K562 (cell line): ENCODE data around the gene ALKBH7. TPM values are rescaled to one million over a fixed set of nuclear protein-coding genes. Genes with fewer than 3 reads are reported as not detected.

ENCODE experiments used
- ATAC-seq: fragments of 200-7000 bp; cut with Tn5 transposase; 3 replicates; pipeline ENCODE4 v1.9.1; 2020; ENCODE audit warnings: moderate library complexity
- BruUV-seq: library from RNA; stranded (reverse); fragments of 400-500 nt; replicated peaks from 2 replicates; lab custom pipeline; 2021; lab: Mats Ljungman, UMichigan
- CTCF ChIA-PET: fragments of 300-600 bp; formaldehyde crosslinking; extraction: SDS; loops from one replicate; lab custom pipeline; 2021; ENCODE audit warnings: low intra/inter-chr PET ratio; lab: Yijun Ruan, JAX
- POLR2A ChIA-PET: fragments of 300-600, 350-650 bp; sonication (Branson Sonifier 250); formaldehyde crosslinking; extraction: SDS; loops from one replicate; lab custom pipeline; 2021; ENCODE audit warnings: antibody characterized with exemption, inconsistent platforms; lab: Yijun Ruan, JAX
- DNase-seq, 4 experiments: peaks; one replicate each; pipeline versions ENCODE4 v3.0.0 to v3.0.0-alpha.2; 2011 to 2018; ENCODE audit warnings: low spot score in 3 of 4, mixed read lengths in 3 of 4; ENCODE audit errors: extremely low read depth in 1 of 4
- FAIRE-seq: peaks from 2 replicates; lab custom pipeline; 2011; peaks lifted over from hg19 to GRCh38; lab: Jason Lieb, UNC
- H2AFZ ChIP-seq: 2 replicates; pipeline ENCODE4 v1.6.0; 2011; ENCODE audit warnings: low read depth, low read length, control low read depth, inconsistent platforms
- H3K27ac ChIP-seq: fragments of 200-600 bp; 3 replicates; pipeline ENCODE4 v1.8.0; 2011; ENCODE audit warnings: low read depth, mild to moderate bottlenecking, control low read depth, inconsistent platforms, low read length, moderate library complexity, mixed read lengths; ENCODE audit errors: extremely low read depth
- H3K27me3 ChIP-seq, 2 experiments: fragments of 300-600 bp in 1 of 2; 2 replicates in 1 of 2; 3 replicates in 1 of 2; pipeline versions ENCODE4 v1.6.0 to v1.8.0; 2011; ENCODE audit warnings: inconsistent platforms in 2 of 2, low read length in 2 of 2, mild to moderate bottlenecking in 1 of 2, mixed read lengths in 1 of 2, moderate library complexity in 1 of 2; ENCODE audit not compliant: control insufficient read depth in 2 of 2, insufficient read depth in 2 of 2
- H3K36me3 ChIP-seq: fragments of 300-600 bp; 3 replicates; pipeline ENCODE4 v1.8.0; 2011; ENCODE audit warnings: mild to moderate bottlenecking, low read length, inconsistent platforms; ENCODE audit not compliant: control insufficient read depth, insufficient read depth
- H3K4me1 ChIP-seq, 2 experiments: fragments of 200-600 bp in 1 of 2; replicated peaks in 1 of 2; 2 replicates in 1 of 2; 3 replicates in 1 of 2; pipeline versions ENCODE4 v1.5.1 to v1.8.0; 2011; ENCODE audit warnings: inconsistent platforms in 2 of 2, low read length in 2 of 2, mild to moderate bottlenecking in 1 of 2, mixed read lengths in 1 of 2, moderate library complexity in 1 of 2; ENCODE audit not compliant: control insufficient read depth in 2 of 2, insufficient read depth in 2 of 2
- H3K4me2 ChIP-seq: 2 replicates; pipeline ENCODE4 v1.6.1; 2011; ENCODE audit warnings: low read length, control low read depth, inconsistent platforms, mixed read lengths; ENCODE audit not compliant: insufficient read depth
- H3K4me3 ChIP-seq: fragments of 200-600 bp; sonication (generic), shearing (Covaris generic); 2 replicates; pipeline ENCODE4 v1.5.1; 2016; ENCODE audit warnings: control low read depth, inconsistent platforms
- H3K79me2 ChIP-seq: fragments of 200-600 bp; 3 replicates; pipeline ENCODE4 v1.8.0; 2011; ENCODE audit warnings: low read length, inconsistent platforms; ENCODE audit not compliant: control insufficient read depth, insufficient read depth
- H3K9ac ChIP-seq, 2 experiments: 2 replicates each; pipeline versions ENCODE4 v1.6.0 to v1.6.1; 2011; ENCODE audit warnings: low read depth in 2 of 2, low read length in 2 of 2, control low read depth in 1 of 2, inconsistent platforms in 1 of 2, mild to moderate bottlenecking in 1 of 2, mixed read lengths in 1 of 2; ENCODE audit not compliant: insufficient read depth in 1 of 2
- H3K9me1 ChIP-seq: one replicate; pipeline ENCODE4 v1.6.0; 2011; ENCODE audit warnings: inconsistent platforms, mild to moderate bottlenecking, low read length, moderate library complexity; ENCODE audit not compliant: control insufficient read depth, insufficient read depth
- H3K9me3 ChIP-seq: replicated peaks from 2 replicates; pipeline ENCODE4 v1.5.1; 2011; ENCODE audit warnings: low read depth, low read length, inconsistent platforms; ENCODE audit not compliant: control insufficient read depth, insufficient read depth
- H4K20me1 ChIP-seq: replicated peaks from 2 replicates; pipeline ENCODE4 v1.6.1; 2011; ENCODE audit warnings: low read length, inconsistent platforms, mixed read lengths; ENCODE audit not compliant: control insufficient read depth, insufficient read depth
- CCAR2 ChIP-seq: fragments of 200-400 bp; formaldehyde crosslinking; IDR thresholded peaks from 2 replicates; pipeline ENCODE4 v1.6.1; 2017; ENCODE audit warnings: mild to moderate bottlenecking, low read depth, low read length
- POLR2G ChIP-seq: fragments of 200-400 bp; formaldehyde crosslinking; IDR thresholded peaks from 2 replicates; pipeline ENCODE4 v1.6.1; 2017; ENCODE audit warnings: low read depth, mild to moderate bottlenecking, antibody characterized with exemption, low read length, moderate library complexity
- SIRT6 ChIP-seq: IDR thresholded peaks from one replicate; pipeline ENCODE4 v1.6.1; 2012; ENCODE audit warnings: low read depth, mild to moderate bottlenecking, control low read depth, inconsistent platforms, low read length, moderate library complexity
- STAT5B ChIP-seq: fragments of 250-450 bp; sonication (Bioruptor Pico); IDR thresholded peaks from 2 replicates; pipeline ENCODE4 v1.8.0; 2021; ENCODE audit warnings: mild to moderate bottlenecking, inconsistent platforms
- ZNF146 ChIP-seq: IDR thresholded peaks from one replicate; pipeline ENCODE4 v1.6.1; 2018; ENCODE audit warnings: missing compliant biosample characterization; ENCODE audit not compliant: unreplicated experiment
- WGBS: fragments of 100-300 bp; shearing (Covaris generic); methylation state at CpG from one replicate; pipeline ENCODE4 v1.1.6; 2016; ENCODE audit warnings: low coverage, mixed read lengths; ENCODE audit not compliant: insufficient coverage; ENCODE audit errors: missing lambda C conversion rate; 5-methylcytosine and 5-hydroxymethylcytosine counted together
- in situ Hi-C: fragments of 300-500 bp; cut with MboI; formaldehyde crosslinking; loops from 4 replicates; pipeline ENCODE4 v1.15.0; 2018; ENCODE audit warnings: inconsistent platforms, mixed read lengths
- intact Hi-C: fragments of 100-400 bp; cut with micrococcal nuclease; formaldehyde crosslinking; loops from 2 replicates; pipeline ENCODE4 v1.14.2; 2022
- polyA plus RNA-seq, 8 experiments: library from polyadenylated mRNA; depleted of rRNA in 4 of 8; stranded (reverse) in 5 of 8; unstranded in 3 of 8; fragments of >200 nt; fragmentation: Nextera tagmentation in 2 of 8; fragmentation: Illumina TruSeq in 1 of 8; extraction: Ambion mirVana in 2 of 8; extraction: Trizol in 1 of 8; gene quantifications; 2 replicates each; pipeline versions ENCODE4 v1.2.1 to v1.2.3, GENCODE V29; 2011 to 2014; ENCODE audit warnings: inconsistent platforms in 1 of 8, missing spikeins in 1 of 8
- total RNA-seq, 7 experiments: library from RNA; depleted of rRNA in 6 of 7; stranded (reverse); fragments of >200 nt in 6 of 7; fragmentation: Illumina TruSeq in 2 of 7; extraction: Trizol in 2 of 7; gene quantifications; 2 replicates each; pipeline versions ENCODE4 v1.2.1 to v1.2.3, GENCODE V29; 2011 to 2021; ENCODE audit warnings: low replicate concordance in 1 of 7

ALKBH7 gene
- total and polyA plus RNA-seq, 9 of the 15 experiments (the other 6 are each of a cell fraction or from before 2014, with no cell fraction given), result 0.69 to 94.8 (median 17.6) TPM

GRCh38 chr19:6409346-6409745 is 36.8 kb downstream of the ALKBH7 start:
- Histone ChIP-seq H3K4me1 (peaks cover 0 to 18% of the 10 kb centered on the region in 2 experiments; a peak in 2 of 5 replicates), H3K27ac (no peak overlapping the region), H3K79me2 (no peaks in the 10 kb centered on the region), H3K4me3 (no peak overlapping the region), H2AFZ (no peak overlapping the region), H3K9me3 (no peaks in the 10 kb centered on the region), H3K9ac (no peak overlapping the region), H3K27me3 (no peaks in the 10 kb centered on the region), H3K36me3 (peaks cover 10% of the 10 kb centered on the region; the same call in 1 of the 3 replicates), H3K9me1 (no peaks in the 10 kb centered on the region), H4K20me1 (peaks cover 2% of the 10 kb centered on the region; the same call in 1 of the 2 replicates), H3K4me2 (no peak overlapping the region)
- BruUV-seq, result no TSS peak
- intact Hi-C loops (no loop called here), in situ Hi-C loops (no loop called here)
- CTCF ChIA-PET, result no interaction called here
- POLR2A ChIA-PET, result interaction anchor here (0.6 kb wide), 1 partner anchor 121 kb away, joined by 3 read pairs; the partner anchor contains the start of gene TNFSF9
- TF ChIP-seq CCAR2, result no peak
- peak; percentile 72 for TF ChIP-seq ZNF146
- FAIRE-seq, result no peak
- ATAC-seq, result no peak
- 75% methylated on average over 6 of the region's 6 CpGs for WGBS
- no peak for DNase-seq

- CTCF ChIA-PET, result no interaction called here
- H4K20me1 ChIP-seq, result peaks cover 2% of the 10 kb centered on the region; the same call in 1 of the 2 replicates
Measured at GRCh38 chr19:6412061-6412446, 39.5 kb downstream of the ALKBH7 start.

More at GRCh38 chr19:6412061-6412446, 39.5 kb downstream of the ALKBH7 start:
- FAIRE-seq (no peak), DNase-seq (peak in 1 of 4 experiments; percentile 6), ATAC-seq (peak; percentile 13; the same call in 2 of the 3 replicates)
- POLR2A ChIA-PET, result interaction anchor here (1.0 to 2.5 kb wide), 2 partner anchors 12 to 40 kb away, joined by 3 to 16 read pairs; partner anchors contain the start of genes ALKBH7 and KHSRP
- peak; percentile 73 for TF ChIP-seq POLR2G
- peak; percentile 40 for TF ChIP-seq SIRT6
- TF ChIP-seq STAT5B (CRISPR knock-in tag), result no peak
- peaks cover 37% of the 10 kb centered on the region; the same call in 1 of the 3 replicates for H3K36me3 ChIP-seq
- no peaks in the 10 kb centered on the region for H3K9me1 ChIP-seq
- no TSS peak for BruUV-seq
- no peak overlapping the region for H3K4me3 ChIP-seq
- no peak overlapping the region for H3K4me2 ChIP-seq
- WGBS, result 77% methylated on average over 11 of the region's 12 CpGs
- peaks cover 0 to 36% of the 10 kb centered on the region in 2 experiments; a peak in 2 of 5 replicates for H3K4me1 ChIP-seq
- H3K9me3 ChIP-seq, result no peaks in the 10 kb centered on the region
- H3K27me3 ChIP-seq, result no peaks in the 10 kb centered on the region
- in situ Hi-C loops (no loop called here), intact Hi-C loops (no loop called here)
- no peak overlapping the region for H3K27ac ChIP-seq
- no peak overlapping the region for H2AFZ ChIP-seq
- no peaks in the 10 kb centered on the region for H3K79me2 ChIP-seq
- H3K9ac ChIP-seq, result peak overlapping the region in 1 of 2 experiments; percentile 55; a peak in 1 of 4 replicates
